Kidney capillary endothelial cell (primary cell): Measurements from ENCODE around the gene SHKBP1.
"Not testable (repeated sequence)": the region's sequence is repeated elsewhere in the genome, so short reads cannot be mapped to it uniquely, and the experiment has no call there.

Source experiments
- DNase-seq: peaks from one replicate; pipeline ENCODE4 v3.0.0-alpha.2; 2018; ENCODE audit warnings: low spot score

The SHKBP1 gene

DNA sequence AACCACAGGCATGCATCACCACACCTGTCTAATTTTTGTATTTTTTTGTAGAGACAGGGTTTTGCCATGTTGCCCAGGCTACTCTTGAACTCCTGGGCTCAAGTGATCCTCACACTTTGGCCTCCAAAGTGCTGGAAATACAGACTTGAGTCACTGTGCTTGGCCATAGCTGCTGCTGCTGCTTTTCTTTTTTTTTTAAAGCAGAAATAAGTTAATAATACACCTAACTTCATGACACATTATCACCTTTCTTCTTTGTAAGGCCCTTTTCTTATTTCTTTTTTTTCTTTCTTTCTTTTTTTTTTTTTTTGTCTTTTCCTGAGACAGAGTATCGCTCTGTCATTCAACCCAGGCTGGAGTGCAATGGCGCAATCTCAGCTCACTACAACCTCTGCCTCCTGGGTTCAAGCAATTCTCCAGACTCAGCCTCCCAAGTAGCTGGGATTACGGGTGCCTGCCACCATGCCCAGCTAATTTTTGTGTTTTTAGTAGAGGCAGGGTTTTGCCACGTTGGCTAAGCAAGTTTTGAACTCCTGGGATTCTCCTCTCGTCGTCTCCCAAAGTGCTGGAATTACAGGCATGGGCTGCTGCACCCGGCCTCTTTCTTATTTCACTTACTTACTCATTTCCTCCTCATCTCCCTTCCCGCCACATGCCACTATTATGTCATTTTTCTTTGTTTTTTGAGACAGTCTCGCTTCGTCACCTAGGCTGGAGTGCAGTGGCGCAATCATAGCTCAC is 8.7 kb downstream of the SHKBP1 start:
- peak; percentile 75 for DNase-seq

DNA sequence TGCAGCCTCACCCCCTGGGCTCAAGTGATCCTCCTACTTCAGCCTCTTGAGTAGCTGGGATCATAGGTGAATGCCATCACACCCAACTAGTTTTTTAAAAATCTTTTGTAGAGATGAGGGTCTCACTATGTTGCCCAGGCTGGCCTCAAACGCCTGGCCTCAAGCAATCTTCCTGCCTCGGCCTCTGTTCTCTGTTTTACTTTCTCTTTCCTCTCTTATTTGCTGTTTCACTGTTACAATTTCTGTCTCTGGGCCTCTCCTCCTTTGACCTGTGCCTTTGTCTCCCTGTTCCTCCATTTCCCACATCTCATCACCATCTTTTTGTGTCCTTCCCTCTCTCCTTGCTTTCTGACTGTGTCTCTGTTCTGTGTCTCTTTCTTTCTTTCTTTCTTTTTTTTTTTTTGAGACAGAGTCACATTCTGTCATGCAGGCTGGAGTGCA is 9.3 kb downstream of the SHKBP1 start:
- no peak for DNase-seq

DNA sequence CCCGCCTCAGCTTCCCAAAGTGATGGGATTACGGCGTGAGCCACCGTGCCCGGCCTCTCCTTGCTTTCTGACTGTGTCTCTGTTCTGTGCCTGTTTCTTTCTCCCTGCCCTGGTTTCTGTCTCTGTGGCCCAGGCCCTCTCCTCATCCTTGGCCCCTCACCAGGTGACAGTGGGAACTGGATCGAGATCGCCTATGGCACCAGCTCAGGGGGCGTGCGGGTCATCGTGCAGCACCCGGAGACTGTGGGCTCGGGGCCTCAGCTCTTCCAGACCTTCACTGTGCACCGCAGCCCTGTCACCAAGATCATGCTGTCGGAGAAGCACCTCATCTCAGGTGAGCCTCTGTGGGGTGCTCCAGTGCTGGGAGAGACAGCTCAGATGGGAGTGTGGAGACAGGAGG is 9.9 kb downstream of the SHKBP1 start:
- DNase-seq = no peak

DNA sequence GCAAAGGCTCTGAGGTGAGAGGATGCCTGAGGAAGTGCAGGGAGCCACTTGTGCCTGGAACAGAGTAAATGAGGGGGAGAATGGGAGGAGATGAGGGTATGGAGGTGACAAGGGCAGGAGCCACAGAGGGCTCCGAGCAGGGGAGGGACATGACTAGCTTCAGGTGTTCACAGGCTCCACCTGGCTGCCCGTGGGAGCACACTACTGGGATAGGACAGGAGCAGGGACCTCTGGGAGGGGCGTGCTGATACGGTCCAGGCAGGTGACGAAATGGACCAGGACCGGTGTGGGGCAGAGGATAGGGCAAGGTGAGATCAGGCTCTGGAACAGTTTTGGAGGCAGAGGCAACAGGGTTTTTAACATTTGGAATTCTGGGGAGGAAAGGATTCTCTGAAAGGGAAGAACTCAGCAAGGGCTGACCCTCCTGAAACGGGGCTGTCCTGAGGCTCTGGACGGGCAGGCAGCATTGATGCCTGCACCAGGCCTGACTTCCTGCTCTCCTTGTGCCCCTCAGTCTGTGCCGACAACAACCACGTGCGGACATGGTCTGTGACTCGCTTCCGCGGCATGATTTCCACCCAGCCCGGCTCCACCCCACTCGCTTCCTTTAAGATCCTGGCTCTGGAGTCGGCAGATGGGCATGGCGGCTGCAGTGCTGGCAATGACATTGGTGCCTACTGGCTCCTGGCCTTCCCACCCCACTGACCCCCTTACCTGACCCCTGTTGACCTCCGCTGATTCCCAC is 11.6 kb downstream of the SHKBP1 start:
- no peak for DNase-seq

DNA sequence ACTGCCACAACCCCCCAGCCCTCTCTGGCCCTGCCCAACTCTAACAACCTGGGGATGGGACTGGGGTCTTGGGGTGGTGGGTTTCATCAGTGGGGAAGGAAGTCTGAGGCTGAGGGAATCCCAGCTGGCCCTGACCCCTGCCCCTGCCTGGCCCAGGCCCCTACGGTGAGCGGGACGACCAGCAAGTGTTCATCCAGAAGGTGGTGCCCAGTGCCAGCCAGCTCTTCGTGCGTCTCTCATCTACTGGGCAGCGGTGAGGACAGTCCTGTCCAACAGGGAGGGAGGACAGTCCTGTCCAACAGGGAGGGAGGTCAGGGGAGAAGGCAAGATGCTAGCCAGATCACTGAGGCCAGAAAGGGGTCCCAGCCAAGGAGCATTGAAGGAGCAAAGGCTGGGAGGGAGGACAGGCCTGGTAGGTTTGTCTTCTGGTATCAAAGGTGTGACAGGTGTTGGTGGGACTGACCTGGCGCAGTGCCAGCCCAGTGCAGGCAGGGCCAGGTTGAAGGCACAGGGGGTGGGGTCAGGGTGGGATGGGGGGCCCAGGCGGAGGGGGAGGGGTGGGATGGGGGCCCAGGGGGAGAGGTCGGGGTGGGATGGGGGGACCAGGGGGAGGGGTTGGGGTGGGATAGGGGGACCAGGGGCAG is 12.4 kb downstream of the SHKBP1 start:
- no peak for DNase-seq

DNA sequence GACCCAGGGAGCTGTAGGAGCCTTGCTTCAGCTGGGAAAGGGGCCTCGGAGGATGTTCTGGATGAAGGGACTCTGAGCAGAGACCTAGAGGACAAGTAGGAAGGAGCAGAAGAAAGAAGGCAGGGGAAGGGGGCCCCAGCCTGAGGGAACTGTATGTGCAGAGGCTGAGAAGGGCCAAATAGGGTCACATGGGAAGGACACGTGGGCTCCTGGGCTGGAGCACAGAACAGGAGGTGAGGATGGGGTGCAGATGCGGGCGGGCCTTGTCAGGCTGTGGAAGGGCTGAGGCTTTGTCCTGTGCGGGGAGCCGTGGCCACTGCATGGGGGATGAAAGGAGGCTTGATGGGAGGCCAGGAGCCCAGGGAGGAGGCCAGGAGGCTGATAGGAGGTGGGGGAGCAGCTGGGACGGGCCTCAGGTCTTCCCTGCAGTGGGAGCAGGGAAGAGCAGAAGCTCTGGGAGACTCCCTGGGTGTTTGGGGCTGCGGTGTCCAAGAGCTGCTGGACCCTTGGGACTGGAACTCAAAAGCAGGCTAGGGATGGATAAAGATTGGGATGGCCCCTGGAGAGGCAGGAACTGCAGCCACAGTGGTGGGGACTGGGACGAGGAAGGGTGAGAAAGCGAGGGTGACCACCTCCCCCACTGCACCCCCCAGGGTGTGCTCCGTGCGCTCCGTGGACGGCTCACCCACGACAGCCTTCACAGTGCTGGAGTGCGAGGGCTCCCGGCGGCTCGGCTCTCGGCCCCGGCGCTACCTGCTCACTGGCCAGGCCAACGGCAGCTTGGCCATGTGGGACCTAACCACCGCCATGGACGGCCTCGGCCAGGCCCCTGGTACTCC is 13.1 kb downstream of the SHKBP1 start:
- no peak for DNase-seq

DNA sequence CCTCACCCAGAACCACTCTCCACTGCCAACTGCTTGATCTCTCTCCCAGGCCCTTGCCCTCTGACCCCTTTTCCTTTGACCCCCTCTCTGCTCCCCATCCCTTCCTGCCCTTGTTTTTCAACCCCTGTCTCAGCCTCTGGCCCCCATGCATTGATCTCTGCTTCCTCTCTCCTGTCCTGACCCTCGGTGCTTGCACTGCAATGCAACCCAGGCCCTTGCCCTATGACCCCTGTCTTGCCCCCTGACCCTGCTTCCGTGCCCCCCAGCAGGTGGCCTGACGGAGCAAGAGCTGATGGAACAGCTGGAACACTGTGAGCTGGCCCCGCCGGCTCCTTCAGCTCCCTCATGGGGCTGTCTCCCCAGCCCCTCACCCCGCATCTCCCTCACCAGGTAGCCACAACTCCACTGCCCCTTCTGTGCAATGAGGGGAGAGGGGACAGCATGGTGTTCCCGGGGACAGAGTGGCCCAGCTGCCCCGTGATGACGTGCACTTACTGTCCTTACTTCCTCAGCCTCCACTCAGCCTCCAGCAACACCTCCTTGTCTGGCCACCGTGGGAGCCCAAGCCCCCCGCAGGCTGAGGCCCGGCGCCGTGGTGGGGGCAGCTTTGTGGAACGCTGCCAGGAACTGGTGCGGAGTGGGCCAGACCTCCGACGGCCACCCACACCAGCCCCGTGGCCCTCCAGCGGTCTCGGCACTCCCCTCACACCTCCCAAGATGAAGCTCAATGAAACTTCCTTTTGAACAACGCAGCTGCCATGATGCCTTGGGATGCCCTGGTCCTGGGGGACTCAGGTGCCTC is 14.0 kb downstream of the SHKBP1 start:
- no peak for DNase-seq

DNA sequence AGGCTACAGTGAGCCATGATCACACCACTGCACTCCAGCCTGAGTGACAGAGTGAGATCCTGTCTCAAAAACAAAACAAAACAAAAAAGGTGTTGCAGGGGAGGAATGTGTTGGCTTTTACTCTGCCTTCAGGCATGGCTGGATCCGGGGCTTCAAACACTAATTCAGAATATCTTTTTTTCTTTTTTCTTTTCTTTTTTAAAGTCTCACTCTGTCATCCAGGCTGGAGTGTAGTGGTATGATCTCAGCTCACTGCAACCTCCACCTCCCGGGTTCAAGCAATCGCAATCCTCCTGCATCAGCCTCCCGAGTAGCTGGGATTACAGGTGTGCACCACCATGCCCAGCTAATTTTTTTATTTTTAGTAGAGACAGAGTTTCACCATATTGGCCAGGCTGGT is 15.1 kb downstream of the SHKBP1 start:
- not testable (repeated sequence) for DNase-seq

DNA sequence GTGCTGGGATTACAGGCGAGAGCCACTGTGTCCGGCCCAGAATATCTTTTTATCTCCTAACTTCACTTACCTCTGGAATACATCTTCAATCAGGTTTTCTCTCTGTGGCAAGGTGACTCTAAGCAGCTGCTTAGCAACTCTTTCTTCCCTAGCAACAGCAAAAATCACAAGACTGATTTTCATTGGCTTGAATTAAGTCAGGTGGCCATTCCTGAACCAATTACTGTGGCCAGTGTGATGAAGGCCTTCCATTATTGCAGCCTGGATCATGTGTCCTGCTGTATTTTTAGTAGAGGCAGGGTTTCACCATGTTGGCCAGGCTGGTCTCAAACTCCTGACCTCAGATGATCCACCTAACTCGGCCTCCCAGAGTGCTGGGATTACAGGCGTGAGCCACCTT is 15.5 kb downstream of the SHKBP1 start:
- DNase-seq = no peak

DNA sequence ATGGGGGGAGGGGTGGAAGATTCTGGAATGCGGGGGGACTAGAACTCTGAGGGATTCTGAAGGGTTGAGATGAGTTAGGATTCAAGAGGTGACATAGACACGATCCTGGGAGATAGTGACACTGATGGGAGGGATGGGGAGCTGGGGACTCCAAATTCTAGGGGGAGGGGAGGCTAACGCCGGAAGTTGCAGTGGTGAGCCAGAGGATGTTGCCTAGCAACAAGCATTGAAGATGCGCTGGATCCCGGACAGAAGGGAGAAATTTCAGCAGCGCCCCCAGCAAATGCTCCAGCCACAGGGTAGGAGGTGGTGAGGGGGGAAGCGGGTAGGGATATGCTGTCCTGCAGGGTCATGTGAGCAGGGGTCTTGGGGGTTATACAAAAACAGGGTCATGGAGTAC is 17.6 kb downstream of the SHKBP1 start:
- DNase-seq = no peak

DNA sequence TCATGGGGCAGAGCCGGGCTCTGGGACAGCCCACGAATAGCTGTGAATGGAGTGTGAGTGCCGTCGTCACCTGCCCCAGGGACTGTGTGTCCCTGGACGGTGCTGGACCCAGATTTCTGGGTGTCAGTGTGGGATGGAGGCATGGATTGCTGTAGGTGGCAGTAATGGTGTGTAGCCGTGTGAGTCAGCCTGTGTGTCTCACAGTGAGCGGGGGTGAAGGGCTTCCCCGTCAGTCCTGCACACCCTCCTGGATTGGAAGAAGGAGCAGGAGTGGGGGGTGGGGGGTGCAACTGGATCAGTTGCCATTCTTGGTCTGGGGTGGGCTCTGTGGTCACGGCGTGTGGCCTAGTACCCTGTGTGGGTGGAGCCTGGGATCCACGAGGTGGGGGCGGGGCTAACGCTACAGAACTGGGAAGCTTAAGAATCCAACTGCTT is 18.0 kb downstream of the SHKBP1 start:
- DNase-seq = no peak

DNA sequence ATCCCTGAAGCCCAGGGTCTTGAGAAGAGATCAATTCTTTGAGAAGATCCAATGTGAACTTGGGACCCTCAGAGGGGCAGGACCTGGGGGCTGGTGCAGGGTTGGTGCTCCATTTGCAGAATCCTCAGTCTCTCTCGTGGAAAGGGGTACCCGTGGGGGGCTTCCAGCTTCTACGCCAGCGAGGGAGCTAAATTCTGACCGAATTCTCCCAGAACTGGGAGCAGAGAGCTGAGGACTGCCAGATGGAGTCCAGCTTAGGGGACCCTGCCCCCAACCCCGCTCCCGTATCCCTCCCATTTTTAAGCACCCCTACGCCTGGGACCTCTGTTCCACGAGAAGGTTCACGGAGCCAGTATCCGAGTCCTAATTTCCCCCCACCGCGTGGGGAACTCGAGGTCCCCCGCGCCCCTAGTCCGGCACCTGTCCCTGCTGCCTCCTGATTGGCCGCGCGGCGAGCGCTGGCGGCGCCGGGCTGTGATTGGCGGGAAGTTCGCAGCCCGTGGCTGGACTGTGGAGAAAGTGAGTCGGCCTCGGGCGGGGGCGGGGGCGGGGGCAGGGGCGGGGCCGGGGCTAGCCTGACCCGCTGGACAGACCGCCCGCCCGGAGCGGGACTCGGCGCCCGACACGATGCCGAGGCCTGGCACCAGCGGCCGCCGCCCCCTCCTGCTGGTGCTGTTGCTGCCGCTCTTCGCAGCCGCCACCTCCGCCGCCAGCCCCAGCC is 20.1 kb downstream of the SHKBP1 start:
- DNase-seq = no peak

DNA sequence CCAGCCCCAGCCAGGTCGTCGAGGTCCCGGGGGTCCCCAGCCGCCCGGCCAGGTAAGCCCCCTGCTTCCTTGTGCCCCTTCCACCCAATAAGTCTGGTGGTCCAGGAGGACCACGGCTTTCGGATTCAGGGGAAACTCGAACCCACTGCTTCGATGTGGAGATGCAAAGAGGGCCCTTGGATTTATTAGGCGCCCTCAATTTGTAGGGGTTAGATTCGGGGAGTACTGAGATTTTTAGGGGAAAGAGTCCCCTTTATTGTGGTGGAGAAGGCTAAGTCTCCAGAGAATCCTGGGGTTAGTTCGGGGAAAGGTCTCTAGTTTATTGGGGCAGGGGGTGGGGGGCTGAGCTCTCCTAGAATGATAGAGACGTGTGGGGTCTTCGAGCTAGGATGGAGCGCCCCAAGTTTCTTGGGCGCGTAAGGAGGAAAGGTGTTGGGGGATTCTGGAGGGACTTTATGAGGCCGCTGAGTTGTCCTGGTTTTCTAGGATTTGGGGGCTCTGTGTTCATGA is 20.7 kb downstream of the SHKBP1 start:
- no peak for DNase-seq

DNA sequence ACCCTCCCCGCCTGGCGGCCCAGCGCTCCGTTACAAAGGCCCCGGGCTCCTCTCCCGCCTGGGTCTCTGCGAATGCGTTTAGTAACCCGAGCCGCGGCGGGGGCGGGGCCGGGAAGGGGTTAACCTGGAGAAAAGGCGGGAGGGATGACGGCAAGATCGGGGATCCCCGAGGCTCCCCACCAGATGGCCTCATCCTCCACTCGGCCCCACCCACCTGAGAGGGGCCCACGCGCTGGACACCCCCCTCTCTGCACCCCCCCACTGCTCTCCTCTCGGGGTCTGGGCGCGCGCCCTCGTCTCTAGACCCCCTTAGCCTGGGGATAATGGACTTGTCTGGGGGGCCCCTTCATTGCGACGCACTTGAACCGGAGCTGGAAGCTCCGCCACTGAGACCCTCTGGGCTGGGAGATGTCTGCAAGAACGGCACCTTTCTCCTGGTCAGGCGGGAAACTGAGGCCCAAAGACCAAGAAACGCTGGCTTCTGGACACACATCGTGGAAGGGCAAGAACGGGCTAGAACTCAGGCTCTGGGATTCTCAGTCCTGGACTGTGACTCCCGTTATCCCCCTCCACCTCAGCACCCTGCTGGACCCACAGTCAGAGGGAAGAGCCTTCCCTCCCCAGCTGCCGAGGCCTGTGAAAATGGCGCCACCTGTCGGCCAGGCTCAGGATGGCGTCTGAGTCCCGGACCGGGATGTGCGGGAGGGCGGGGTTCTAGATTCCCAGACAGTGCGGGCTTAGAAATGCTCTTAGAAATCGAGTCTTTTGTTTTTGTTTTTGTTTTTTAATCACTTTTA is 21.6 kb downstream of the SHKBP1 start:
- DNase-seq = peak; percentile 75

DNA sequence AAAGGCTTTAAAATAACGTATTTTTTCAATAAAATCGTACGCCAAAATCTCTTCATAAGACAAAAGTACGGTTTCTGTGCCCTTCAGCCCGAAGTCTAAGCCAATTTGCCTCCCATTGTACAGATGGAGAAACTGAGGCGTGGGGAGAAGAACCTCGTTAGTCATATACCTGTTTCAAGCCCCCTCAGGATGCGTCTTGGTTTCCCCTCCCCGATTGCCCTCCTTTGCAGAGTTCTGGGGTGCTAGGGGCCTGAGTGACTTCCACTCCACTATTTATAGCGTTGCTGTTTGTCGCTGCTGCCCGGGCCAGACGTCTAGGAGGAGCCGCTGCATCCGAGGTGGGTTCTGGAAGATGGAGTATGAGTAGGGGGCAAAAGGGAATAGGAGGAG is 22.2 kb downstream of the SHKBP1 start:
- DNase-seq = no peak

DNA sequence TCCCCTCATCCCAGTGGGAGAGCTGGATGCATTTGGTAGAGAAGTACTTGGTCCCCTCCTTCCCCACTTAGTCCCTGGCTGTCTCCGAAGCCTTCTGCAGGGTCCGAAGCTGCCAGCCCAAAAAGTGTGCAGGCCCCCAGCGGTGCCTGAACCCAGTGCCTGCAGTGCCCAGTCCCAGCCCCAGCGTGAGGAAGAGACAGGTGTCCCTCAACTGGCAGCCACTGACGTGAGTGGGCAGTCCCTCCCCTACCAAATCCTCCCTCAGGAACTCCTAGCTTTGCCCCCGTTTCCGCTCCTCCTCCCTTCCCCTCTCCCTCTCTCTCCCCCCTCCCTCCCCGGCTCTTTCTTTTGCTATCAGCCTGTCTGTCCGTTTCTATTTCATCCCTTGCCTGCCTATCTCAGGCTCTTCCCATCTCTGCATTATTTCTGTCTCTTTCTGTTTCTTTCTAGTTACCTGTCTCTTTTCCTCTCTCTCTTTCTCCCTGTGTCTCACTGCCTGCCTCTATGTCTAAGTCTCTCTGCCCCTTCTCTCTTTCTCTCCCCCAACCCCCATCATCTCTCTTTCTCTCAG is 22.7 kb downstream of the SHKBP1 start:
- DNase-seq = no peak

DNA sequence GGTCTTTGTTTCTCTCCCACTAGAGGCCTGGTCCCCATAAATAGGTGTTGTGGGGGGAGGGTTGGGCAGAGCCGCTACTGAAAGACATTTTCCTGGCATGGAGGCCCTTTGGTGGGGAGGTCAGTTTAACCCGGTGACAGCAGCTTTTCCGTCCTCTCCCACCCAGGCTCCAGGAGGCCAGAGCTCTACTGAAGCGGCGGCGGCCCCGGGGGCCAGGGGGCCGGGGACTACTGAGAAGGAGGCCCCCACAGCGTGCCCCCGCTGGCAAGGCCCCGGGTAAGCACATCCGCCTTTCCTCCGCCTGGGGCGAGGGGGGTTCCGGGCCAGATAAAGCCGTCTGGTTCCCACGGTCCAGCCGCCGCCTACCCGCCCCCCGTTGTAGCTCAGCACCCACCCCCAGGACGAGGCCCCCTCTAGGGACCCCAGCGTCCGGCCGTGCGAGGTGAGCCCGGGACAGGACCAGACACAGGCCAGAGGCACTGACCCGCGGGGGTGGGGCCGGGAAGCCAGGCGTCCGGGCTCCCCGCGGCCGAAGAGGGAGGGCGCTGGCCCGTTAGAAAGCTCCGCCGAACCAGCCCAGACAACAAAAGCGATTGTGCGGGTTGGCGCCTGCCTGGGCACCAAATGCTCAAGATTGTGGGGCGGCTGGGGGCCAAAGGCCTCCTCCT is 23.4 kb downstream of the SHKBP1 start:
- DNase-seq = no peak

DNA sequence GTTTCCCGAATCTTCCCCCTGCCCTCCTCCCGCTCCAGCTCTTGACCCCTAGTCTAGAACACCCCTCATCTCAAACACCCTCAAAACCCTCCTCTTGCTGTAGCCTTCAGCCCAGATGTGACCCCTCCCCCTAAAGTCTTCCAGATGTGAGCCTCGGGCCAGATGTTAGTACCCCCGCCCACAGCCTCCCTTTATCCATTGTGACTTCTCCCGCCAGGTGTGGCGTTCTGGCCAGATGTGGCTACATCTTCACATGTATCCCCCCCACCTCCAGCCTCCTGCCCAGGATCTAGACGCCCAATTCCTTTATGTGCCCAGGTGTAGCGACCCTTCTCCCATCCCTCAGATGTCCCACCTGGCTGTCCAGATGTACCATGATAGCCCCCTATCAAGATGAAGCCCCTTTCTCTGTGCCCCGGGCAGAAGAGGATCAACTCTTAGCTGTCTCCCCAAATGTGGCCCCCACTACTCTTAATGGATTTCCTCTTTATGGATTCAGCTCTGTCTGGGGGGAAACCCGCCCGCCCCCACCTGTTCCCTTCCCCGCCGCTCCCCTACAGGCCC is 24.0 kb downstream of the SHKBP1 start:
- no peak for DNase-seq
